Mesendoderm (in vitro differentiated cells): ENCODE results near the gene CST4.
A peak's percentile ranks its signal among the peaks of the same experiment; 100 is the strongest.
"Not testable (repeated sequence)": the region's sequence is repeated elsewhere in the genome, so short reads cannot be mapped to it uniquely, and the experiment has no call there.

Experiments
- DNase-seq: peaks from one replicate; pipeline ENCODE4 v3.0.0; 2013
- H2AK5ac ChIP-seq: 2 replicates; pipeline ENCODE4 v1.6.1; 2013; ENCODE audit warnings: low read length, inconsistent platforms
- H2BK120ac ChIP-seq: 2 replicates; pipeline ENCODE4 v1.6.1; 2013; ENCODE audit warnings: low read depth, mild to moderate bottlenecking, low read length, moderate library complexity, mixed read lengths
- H2BK15ac ChIP-seq: replicated peaks from 2 replicates; pipeline ENCODE4 v1.6.1; 2013; ENCODE audit warnings: low read depth, mild to moderate bottlenecking, moderate library complexity
- H2BK5ac ChIP-seq: 2 replicates; pipeline ENCODE4 v1.6.1; 2013; ENCODE audit warnings: low read length, inconsistent platforms
- H3K18ac ChIP-seq: 2 replicates; pipeline ENCODE4 v1.6.1; 2013; ENCODE audit warnings: mild to moderate bottlenecking, low read length, mixed read lengths
- H3K23ac ChIP-seq: one replicate; pipeline ENCODE4 v1.6.1; 2013; ENCODE audit warnings: low read length
- H3K27ac ChIP-seq: 2 replicates; pipeline ENCODE4 v1.5.1; 2013; ENCODE audit warnings: low read depth, mild to moderate bottlenecking, inconsistent platforms, low read length, moderate library complexity
- H3K27me3 ChIP-seq: 2 replicates; pipeline ENCODE4 v1.6.1; 2013; ENCODE audit warnings: low read length, control low read depth, mild to moderate bottlenecking, inconsistent platforms; ENCODE audit not compliant: insufficient read depth, poor library complexity
- H3K36me3 ChIP-seq: 2 replicates; pipeline ENCODE4 v1.6.1; 2013; ENCODE audit warnings: low read length, inconsistent platforms; ENCODE audit not compliant: control insufficient read depth, insufficient read depth
- H3K4ac ChIP-seq: one replicate; pipeline ENCODE4 v1.6.1; 2013; ENCODE audit warnings: low read depth, mild to moderate bottlenecking, low read length, moderate library complexity
- H3K4me1 ChIP-seq: 2 replicates; pipeline ENCODE4 v1.6.1; 2013; ENCODE audit warnings: low read depth, low read length, inconsistent platforms; ENCODE audit not compliant: control insufficient read depth
- H3K4me2 ChIP-seq: 2 replicates; pipeline ENCODE4 v1.6.1; 2013; ENCODE audit warnings: low read length
- H3K4me3 ChIP-seq: 2 replicates; pipeline ENCODE4 v1.5.1; 2013; ENCODE audit warnings: mild to moderate bottlenecking, low read length
- H3K56ac ChIP-seq: one replicate; pipeline ENCODE4 v1.6.1; 2013; ENCODE audit warnings: low read length
- H3K79me1 ChIP-seq: 2 replicates; pipeline ENCODE4 v1.6.1; 2013; ENCODE audit warnings: low read length, inconsistent platforms
- H3K79me2 ChIP-seq: 2 replicates; pipeline ENCODE4 v1.6.1; 2013; ENCODE audit warnings: mild to moderate bottlenecking, low read length; ENCODE audit not compliant: control insufficient read depth, insufficient read depth
- H3K9ac ChIP-seq: 2 replicates; pipeline ENCODE4 v1.6.1; 2013; ENCODE audit warnings: low read length, inconsistent platforms
- H4K5ac ChIP-seq: one replicate; pipeline ENCODE4 v1.6.1; 2013; ENCODE audit warnings: low read length
- H4K8ac ChIP-seq: one replicate; pipeline ENCODE4 v1.6.1; 2013; ENCODE audit warnings: low read depth, mild to moderate bottlenecking, control low read depth, low read length, moderate library complexity
- WGBS: extraction: QIAGEN DNeasy Blood & Tissue Kit; methylation state at CpG from one replicate; pipeline ENCODE4 v1.1.7; 2013; ENCODE audit warnings: low lambda C conversion rate, missing lambda C conversion rate; ENCODE audit not compliant: insufficient coverage; ENCODE audit errors: extremely low coverage; 5-methylcytosine and 5-hydroxymethylcytosine counted together

Gene CST4

GRCh38 chr20:23694178-23695067, 5.6 kb upstream of the CST4 start:
- not testable (repeated sequence) for H3K4me3 ChIP-seq, H3K27me3 ChIP-seq, H4K5ac ChIP-seq, H3K36me3 ChIP-seq, H3K56ac ChIP-seq, H3K79me1 ChIP-seq, H2AK5ac ChIP-seq, H3K4ac ChIP-seq, H2BK15ac ChIP-seq, H3K9ac ChIP-seq, H3K4me1 ChIP-seq, H2BK5ac ChIP-seq, H3K79me2 ChIP-seq, H4K8ac ChIP-seq, H3K4me2 ChIP-seq, H3K23ac ChIP-seq
- no CpG with 5 or more reads among the region's 12 CpGs for WGBS
- DNase-seq: peak; percentile 46
- Histone ChIP-seq H2BK120ac (peak overlapping the region; percentile 7), H3K18ac (peak overlapping the region; percentile 53), H3K27ac (peak overlapping the region; percentile 42)

GRCh38 chr20:23692725-23693619, 4.1 kb upstream of the CST4 start:
- not testable (repeated sequence) for H3K4me1 ChIP-seq, H3K56ac ChIP-seq, H3K79me1 ChIP-seq, H3K23ac ChIP-seq, H2BK15ac ChIP-seq, H2BK5ac ChIP-seq, H3K4me3 ChIP-seq, H3K4me2 ChIP-seq, H3K18ac ChIP-seq, H4K5ac ChIP-seq, H3K9ac ChIP-seq, H2BK120ac ChIP-seq, H3K27ac ChIP-seq, H2AK5ac ChIP-seq, H3K27me3 ChIP-seq, H3K79me2 ChIP-seq, H4K8ac ChIP-seq, H3K36me3 ChIP-seq
- WGBS: no CpG with 5 or more reads among the region's 10 CpGs
- H3K4ac ChIP-seq: peak overlapping the region; percentile 48
- peak; percentile 41 for DNase-seq

GRCh38 chr20:23691675-23692074, 2.8 kb upstream of the CST4 start:
- H3K36me3 ChIP-seq: no peaks in the 10 kb centered on the region
- H4K5ac ChIP-seq: no peak overlapping the region
- no peaks in the 10 kb centered on the region for H3K27me3 ChIP-seq
- H3K4me3 ChIP-seq: no peak overlapping the region
- DNase-seq: no peak
- no peak overlapping the region for H3K9ac ChIP-seq
- no peak overlapping the region for H3K18ac ChIP-seq
- no peak overlapping the region for H3K56ac ChIP-seq
- no peak overlapping the region for H2BK5ac ChIP-seq
- no peak overlapping the region for H2AK5ac ChIP-seq
- no CpG with 5 or more reads among the region's 3 CpGs for WGBS
- H2BK15ac ChIP-seq: no peak overlapping the region
- peaks cover 1% of the 10 kb centered on the region for H3K4me1 ChIP-seq
- no peak overlapping the region for H2BK120ac ChIP-seq
- H3K27ac ChIP-seq: no peak overlapping the region
- no peak overlapping the region for H3K23ac ChIP-seq
- no peak overlapping the region for H3K4ac ChIP-seq
- H3K4me2 ChIP-seq: no peak overlapping the region
- H3K79me1 ChIP-seq: no peaks in the 10 kb centered on the region
- H3K79me2 ChIP-seq: no peaks in the 10 kb centered on the region
- no peak overlapping the region for H4K8ac ChIP-seq

GRCh38 chr20:23690581-23690980, 1.7 kb upstream of the CST4 start:
- Histone ChIP-seq H3K27me3 (no peaks in the 10 kb centered on the region), H2BK5ac (no peak overlapping the region), H3K4me2 (no peak overlapping the region), H2BK120ac (no peak overlapping the region), H3K56ac (no peak overlapping the region), H4K8ac (no peak overlapping the region), H3K79me1 (no peaks in the 10 kb centered on the region), H3K9ac (no peak overlapping the region), H2BK15ac (no peak overlapping the region), H3K18ac (no peak overlapping the region), H3K4me1 (peaks cover 1% of the 10 kb centered on the region), H3K36me3 (no peaks in the 10 kb centered on the region), H3K4me3 (no peak overlapping the region), H3K23ac (no peak overlapping the region), H2AK5ac (no peak overlapping the region), H3K79me2 (no peaks in the 10 kb centered on the region), H3K4ac (no peak overlapping the region), H3K27ac (no peak overlapping the region), H4K5ac (no peak overlapping the region)
- DNase-seq: no peak
- no CpG with 5 or more reads among the region's 8 CpGs for WGBS

GRCh38 chr20:23689399-23689690, 507 bp upstream of the CST4 start:
- no peak overlapping the region for H3K4me2 ChIP-seq
- H2BK120ac ChIP-seq: no peak overlapping the region
- H2AK5ac ChIP-seq: no peak overlapping the region
- H3K4me3 ChIP-seq: no peak overlapping the region
- no peak overlapping the region for H2BK5ac ChIP-seq
- no peaks in the 10 kb centered on the region for H3K36me3 ChIP-seq
- H2BK15ac ChIP-seq: no peak overlapping the region
- no peak overlapping the region for H3K9ac ChIP-seq
- no peak overlapping the region for H3K18ac ChIP-seq
- no peaks in the 10 kb centered on the region for H3K79me1 ChIP-seq
- no peak overlapping the region for H3K4ac ChIP-seq
- no peak overlapping the region for H3K23ac ChIP-seq
- H3K56ac ChIP-seq: no peak overlapping the region
- no peak overlapping the region for H4K5ac ChIP-seq
- no peak overlapping the region for H3K27ac ChIP-seq
- H3K27me3 ChIP-seq: no peaks in the 10 kb centered on the region
- DNase-seq: no peak
- WGBS: no CpG with 5 or more reads among the region's 3 CpGs
- no peaks in the 10 kb centered on the region for H3K79me2 ChIP-seq
- H4K8ac ChIP-seq: no peak overlapping the region
- peaks cover 1% of the 10 kb centered on the region for H3K4me1 ChIP-seq
